HCT116 (cell line): ENCODE measurements around the gene POLA2. TPM values are rescaled to one million over a fixed set of nuclear protein-coding genes. Genes with fewer than 3 reads are reported as not detected.

Experiments
- ATAC-seq: fragments of 200-7000 bp; cut with Tn5 transposase; 2 replicates; pipeline ENCODE4 v1.9.1; 2020; ENCODE audit warnings: mild to moderate bottlenecking, moderate library complexity
- BruUV-seq: library from RNA; stranded (reverse); fragments of 400-500 nt; replicated peaks from 2 replicates; lab custom pipeline; 2021; lab: Mats Ljungman, UMichigan
- CTCF ChIA-PET: fragments of 300-600 bp; sonication (Branson Sonifier 250); formaldehyde crosslinking; loops from one replicate; lab custom pipeline; 2021; ENCODE audit warnings: antibody characterized with exemption; lab: Charles Lee
- POLR2A ChIA-PET: fragments of 300-600, 350-600 bp; sonication (Branson Sonifier 250); formaldehyde crosslinking; loops from one replicate; lab custom pipeline; 2021; ENCODE audit warnings: antibody characterized with exemption; lab: Charles Lee
- RAD21 ChIA-PET, 2 experiments: fragments of 300-600 bp; sonication (Branson Sonifier 250); formaldehyde crosslinking; loops; one replicate each; lab custom pipeline; 2023; ENCODE audit warnings: low total read pairs in 2 of 2; ENCODE audit not compliant: uncharacterized antibody in 2 of 2, unreplicated experiment in 2 of 2, low non-redundant PET in 1 of 2; lab: Charles Lee
- DNase-seq: peaks from one replicate; pipeline ENCODE4 v3.0.0-alpha.2; 2010; ENCODE audit warnings: low read depth, low spot score
- H2AFZ ChIP-seq: fragments of 200-600 bp; shearing (Covaris generic), sonication (generic); 2 replicates; pipeline ENCODE4 v1.6.1; 2017; ENCODE audit warnings: low read depth, mixed run types, mixed read lengths, antibody characterized with exemption, low read length; ENCODE audit not compliant: poor library complexity, severe bottlenecking
- H3K27ac ChIP-seq: 2 replicates; pipeline ENCODE4 v1.5.1; 2012; ENCODE audit warnings: low read depth, low read length
- H3K27me3 ChIP-seq: fragments of 200-600 bp; sonication (generic); 2 replicates; pipeline ENCODE4 v1.6.1; 2016; ENCODE audit warnings: mixed run types, low read length, mixed read lengths; ENCODE audit not compliant: insufficient read depth
- H3K36me3 ChIP-seq, 2 experiments: fragments of 200-500 bp in 1 of 2; fragments of 200-600 bp in 1 of 2; sonication (Bioruptor generic) in 1 of 2; sonication (generic) in 1 of 2; 2 replicates each; pipeline versions ENCODE4 v1.5.1 to v1.6.1; 2014 to 2016; ENCODE audit warnings: low read length in 2 of 2, inconsistent platforms in 1 of 2, mixed read lengths in 1 of 2, mixed run types in 1 of 2; ENCODE audit not compliant: insufficient read depth in 2 of 2, control insufficient read depth in 1 of 2
- H3K4me1 ChIP-seq, 2 experiments: fragments of 200-600 bp in 1 of 2; sonication (generic) in 1 of 2; 2 replicates each; pipeline versions ENCODE4 v1.5.1 to v1.6.1; 2012 to 2017; ENCODE audit warnings: low read length in 2 of 2, inconsistent platforms in 1 of 2, mild to moderate bottlenecking in 1 of 2, mixed read lengths in 1 of 2, mixed run types in 1 of 2, moderate library complexity in 1 of 2; ENCODE audit not compliant: insufficient read depth in 2 of 2, control insufficient read depth in 1 of 2
- H3K4me2 ChIP-seq: fragments of 200-600 bp; sonication (generic); 2 replicates; pipeline ENCODE4 v1.6.1; 2017; ENCODE audit warnings: mixed run types, low read length, mixed read lengths
- H3K4me3 ChIP-seq, 2 experiments: fragments of 200-600 bp in 1 of 2; sonication (generic) in 1 of 2; replicated peaks in 1 of 2; 2 replicates each; pipeline ENCODE4 v1.5.1; 2011 to 2016; ENCODE audit warnings: low read length in 2 of 2, control low read depth in 1 of 2, low read depth in 1 of 2, mild to moderate bottlenecking in 1 of 2, mixed read lengths in 1 of 2, mixed run types in 1 of 2
- H3K79me2 ChIP-seq: fragments of 200-600 bp; sonication (generic); 2 replicates; pipeline ENCODE4 v1.6.1; 2017; ENCODE audit warnings: mild to moderate bottlenecking, mixed run types, low read length, moderate library complexity, mixed read lengths; ENCODE audit not compliant: insufficient read depth
- H3K9ac ChIP-seq: fragments of 200-600 bp; sonication (generic); 2 replicates; pipeline ENCODE4 v1.6.1; 2016; ENCODE audit warnings: low read length, mixed read lengths
- H3K9me2 ChIP-seq: fragments of 200-600 bp; sonication (generic), shearing (Covaris generic); 2 replicates; pipeline ENCODE4 v1.6.1; 2017; ENCODE audit warnings: mixed run types, mild to moderate bottlenecking, moderate library complexity; ENCODE audit not compliant: insufficient read depth
- H3K9me3 ChIP-seq, 2 experiments: fragments of 200-500 bp in 1 of 2; fragments of 200-600 bp in 1 of 2; sonication (Bioruptor generic) in 1 of 2; sonication (generic) in 1 of 2; 2 replicates each; pipeline ENCODE4 v1.6.1; 2014 to 2017; ENCODE audit warnings: low read length in 2 of 2, mixed read lengths in 2 of 2, inconsistent platforms in 1 of 2, low read depth in 1 of 2, mild to moderate bottlenecking in 1 of 2, mixed run types in 1 of 2, moderate library complexity in 1 of 2; ENCODE audit not compliant: control insufficient read depth in 1 of 2, insufficient read depth in 1 of 2
- H4K20me1 ChIP-seq: fragments of 200-600 bp; sonication (generic), shearing (Covaris generic); 2 replicates; pipeline ENCODE4 v1.6.1; 2017; ENCODE audit warnings: mixed run types, mild to moderate bottlenecking, moderate library complexity; ENCODE audit not compliant: insufficient read depth
- ATF3 ChIP-seq: IDR thresholded peaks from 2 replicates; pipeline ENCODE4 v1.6.1; 2012
- CTCF ChIP-seq, 3 experiments: fragments of 200-600 bp in 1 of 3; sonication (generic) in 1 of 3; IDR thresholded peaks in 2 of 3; conservative IDR thresholded peaks in 1 of 3; 2 replicates each; pipeline ENCODE4 v1.5.1; 2012 to 2017; ENCODE audit warnings: low read depth in 2 of 3, low read length in 2 of 3, antibody characterized with exemption in 1 of 3, borderline replicate concordance in 1 of 3, control low read depth in 1 of 3, mild to moderate bottlenecking in 1 of 3, mixed read lengths in 1 of 3, mixed run types in 1 of 3, moderate library complexity in 1 of 3; ENCODE audit not compliant: insufficient read depth in 1 of 3
- EGR1 ChIP-seq: IDR thresholded peaks from 2 replicates; pipeline ENCODE4 v1.6.1; 2012; ENCODE audit warnings: low read depth
- ELF1 ChIP-seq: IDR thresholded peaks from 2 replicates; pipeline ENCODE4 v1.6.1; 2012; ENCODE audit warnings: low read depth, borderline replicate concordance
- EZH2 ChIP-seq: fragments of 200-600 bp; sonication (generic); IDR thresholded peaks from 2 replicates; pipeline ENCODE4 v1.6.1; 2017; ENCODE audit warnings: antibody characterized with exemption, mixed run types
- FOSL1 ChIP-seq: IDR thresholded peaks from 2 replicates; pipeline ENCODE4 v1.6.1; 2012; ENCODE audit warnings: low read depth
- JUND ChIP-seq: IDR thresholded peaks from 2 replicates; pipeline ENCODE4 v1.6.1; 2012
- MAX ChIP-seq: IDR thresholded peaks from 2 replicates; pipeline ENCODE4 v1.6.1; 2012
- POLR2A ChIP-seq: IDR thresholded peaks from 2 replicates; pipeline ENCODE4 v1.7.0; 2011; ENCODE audit warnings: borderline replicate concordance; ENCODE audit not compliant: insufficient read depth, insufficient read length; ENCODE audit errors: extremely low read depth
- POLR2AphosphoS5 ChIP-seq: IDR thresholded peaks from 2 replicates; pipeline ENCODE4 v1.6.1; 2011; ENCODE audit warnings: mild to moderate bottlenecking, low read depth, low read length, moderate library complexity
- REST ChIP-seq: IDR thresholded peaks from 2 replicates; pipeline ENCODE4 v1.6.1; 2012; ENCODE audit warnings: low read depth
- SIN3A ChIP-seq: IDR thresholded peaks from 2 replicates; pipeline ENCODE4 v1.6.1; 2012; ENCODE audit warnings: low read depth
- SP1 ChIP-seq: IDR thresholded peaks from 2 replicates; pipeline ENCODE4 v1.6.1; 2012; ENCODE audit warnings: low read depth
- TCF7L2 ChIP-seq: IDR thresholded peaks from 2 replicates; pipeline ENCODE4 v1.7.0; 2011; ENCODE audit warnings: borderline replicate concordance, inconsistent platforms; ENCODE audit not compliant: insufficient read depth, insufficient read length; ENCODE audit errors: extremely low read depth
- YY1 ChIP-seq: IDR thresholded peaks from 2 replicates; pipeline ENCODE4 v1.6.1; 2011; ENCODE audit warnings: low read length, low read depth, moderate library complexity, mild to moderate bottlenecking; ENCODE audit not compliant: insufficient replicate concordance; ENCODE audit errors: extremely low read depth
- ZFX ChIP-seq: fragments of 450-650 bp; IDR thresholded peaks from 2 replicates; pipeline ENCODE4 v1.6.1; 2017
- ZNF274 ChIP-seq: fragments of 200-500 bp; sonication (Bioruptor generic); IDR thresholded peaks from 2 replicates; pipeline ENCODE4 v1.6.1; 2014; ENCODE audit warnings: mild to moderate bottlenecking, low read depth, low read length, inconsistent platforms
- intact Hi-C: fragments of 100-400 bp; cut with micrococcal nuclease; formaldehyde crosslinking; loops from 2 replicates; pipeline ENCODE4 v1.10.0; 2022
- total RNA-seq: library from RNA; stranded (reverse); gene quantifications from one replicate; pipeline ENCODE4 v1.2.1, GENCODE V29; 2021; ENCODE audit not compliant: unreplicated experiment

The POLA2 gene
- total RNA-seq, 1 experiment from 2014 or later: 20.0 TPM

- Histone ChIP-seq H3K4me3 (no peak overlapping the region), H4K20me1 (no peaks in the 10 kb centered on the region), H3K79me2 (no peaks in the 10 kb centered on the region), H3K4me2 (no peak overlapping the region; the same call in 1 of the 2 replicates), H3K9ac (no peak overlapping the region), H3K9me2 (no peaks in the 10 kb centered on the region), H3K4me1 (peaks cover 5 to 10% of the 10 kb centered on the region in 2 experiments; a peak in 2 of 4 replicates), H3K27me3 (no peaks in the 10 kb centered on the region), H2AFZ (no peak overlapping the region), H3K36me3 (peaks cover 25 to 82% of the 10 kb centered on the region in 2 experiments; a peak in 3 of 4 replicates), H3K9me3 (no peaks in the 10 kb centered on the region), H3K27ac (no peak overlapping the region)
- ChIA-PET CTCF (no interaction called here), POLR2A (no interaction called here), RAD21 (no interaction called here)
- TF ChIP-seq SP1: no peak
- TF ChIP-seq SIN3A: no peak
- TF ChIP-seq ZFX: no peak
- TF ChIP-seq MAX: no peak
- TF ChIP-seq ATF3: no peak
- TF ChIP-seq EGR1: no peak
- TF ChIP-seq REST: no peak
- TF ChIP-seq TCF7L2: no peak
- TF ChIP-seq EZH2: no peak
- no peak for TF ChIP-seq POLR2A
- no peak for TF ChIP-seq POLR2AphosphoS5
- no peak for TF ChIP-seq ELF1
- no peak for TF ChIP-seq YY1
- no peak for TF ChIP-seq JUND
- no peak for TF ChIP-seq ZNF274
- no peak for TF ChIP-seq CTCF (IDR thresholded peaks at IDR 0.05 in 2 of 3, conservative IDR thresholded peaks at IDR 0.05 in 1 of 3; ENCODE audit: borderline replicate concordance in 1 of 3, insufficient read depth in 1 of 3, low read depth in 2 of 3, low read length in 2 of 3)
- no peak for TF ChIP-seq FOSL1
- intact Hi-C loops: no loop called here
- no peak for DNase-seq
- no TSS peak for BruUV-seq
- peak; percentile 30; the same call in 1 of the 2 replicates for ATAC-seq
Observed at GRCh38 chr11:65291613-65292012, 29.9 kb downstream of the POLA2 start.
